HFF-Myc (cell line): ENCODE measurements around the gene CYP27B1.
"Not testable (repeated sequence)": the region's sequence is repeated elsewhere in the genome, so short reads cannot be mapped to it uniquely, and the experiment has no call there.

ENCODE experiments used
- DNase-seq: peaks from one replicate; pipeline ENCODE4 v3.0.0-alpha.2; 2011; ENCODE audit warnings: low read depth; ENCODE audit errors: extremely low read depth
- H3K4me3 ChIP-seq: replicated peaks from 2 replicates; pipeline ENCODE4 v1.5.1; 2011; ENCODE audit warnings: low read depth, mild to moderate bottlenecking, control low read depth, low read length
- TF ChIP-seq, protein P1 (sequence below): IDR thresholded peaks from 2 replicates; pipeline ENCODE4 v1.5.1; 2012; ENCODE audit warnings: mild to moderate bottlenecking, low read depth, low read length, control low read depth; ENCODE audit errors: missing control alignments

The CYP27B1 gene

GRCh38 chr12:57726151-57726883 is 40.6 kb downstream of the CYP27B1 start:
- DNase-seq: peak; percentile 56
- TF ChIP-seq, protein P1, sequence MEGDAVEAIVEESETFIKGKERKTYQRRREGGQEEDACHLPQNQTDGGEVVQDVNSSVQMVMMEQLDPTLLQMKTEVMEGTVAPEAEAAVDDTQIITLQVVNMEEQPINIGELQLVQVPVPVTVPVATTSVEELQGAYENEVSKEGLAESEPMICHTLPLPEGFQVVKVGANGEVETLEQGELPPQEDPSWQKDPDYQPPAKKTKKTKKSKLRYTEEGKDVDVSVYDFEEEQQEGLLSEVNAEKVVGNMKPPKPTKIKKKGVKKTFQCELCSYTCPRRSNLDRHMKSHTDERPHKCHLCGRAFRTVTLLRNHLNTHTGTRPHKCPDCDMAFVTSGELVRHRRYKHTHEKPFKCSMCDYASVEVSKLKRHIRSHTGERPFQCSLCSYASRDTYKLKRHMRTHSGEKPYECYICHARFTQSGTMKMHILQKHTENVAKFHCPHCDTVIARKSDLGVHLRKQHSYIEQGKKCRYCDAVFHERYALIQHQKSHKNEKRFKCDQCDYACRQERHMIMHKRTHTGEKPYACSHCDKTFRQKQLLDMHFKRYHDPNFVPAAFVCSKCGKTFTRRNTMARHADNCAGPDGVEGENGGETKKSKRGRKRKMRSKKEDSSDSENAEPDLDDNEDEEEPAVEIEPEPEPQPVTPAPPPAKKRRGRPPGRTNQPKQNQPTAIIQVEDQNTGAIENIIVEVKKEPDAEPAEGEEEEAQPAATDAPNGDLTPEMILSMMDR: peak; percentile 96
- peak overlapping the region; percentile 76 for H3K4me3 ChIP-seq

DNA sequence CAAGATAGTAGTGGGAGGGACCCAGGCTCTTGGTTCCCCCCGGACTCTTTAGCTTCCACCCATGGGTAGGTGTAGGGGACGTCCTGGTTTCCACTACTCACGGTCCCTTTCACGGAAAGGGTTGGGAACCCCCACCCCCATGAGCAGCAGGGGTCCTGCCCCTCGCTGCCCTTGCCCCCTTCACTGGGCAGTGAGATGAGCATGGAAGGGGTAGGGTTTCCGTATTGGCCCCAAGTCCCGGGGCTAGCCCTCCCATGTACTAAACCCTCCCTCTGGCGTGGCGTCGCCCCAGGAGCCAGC is 41.1 kb downstream of the CYP27B1 start:
- H3K4me3 ChIP-seq: peak overlapping the region; percentile 76
- TF ChIP-seq, protein P1: no peak
- DNase-seq: no peak

GRCh38 chr12:57724936-57725740 is 41.7 kb downstream of the CYP27B1 start:
- no peak for DNase-seq
- H3K4me3 ChIP-seq: no peak overlapping the region
- TF ChIP-seq, protein P1: no peak

DNA sequence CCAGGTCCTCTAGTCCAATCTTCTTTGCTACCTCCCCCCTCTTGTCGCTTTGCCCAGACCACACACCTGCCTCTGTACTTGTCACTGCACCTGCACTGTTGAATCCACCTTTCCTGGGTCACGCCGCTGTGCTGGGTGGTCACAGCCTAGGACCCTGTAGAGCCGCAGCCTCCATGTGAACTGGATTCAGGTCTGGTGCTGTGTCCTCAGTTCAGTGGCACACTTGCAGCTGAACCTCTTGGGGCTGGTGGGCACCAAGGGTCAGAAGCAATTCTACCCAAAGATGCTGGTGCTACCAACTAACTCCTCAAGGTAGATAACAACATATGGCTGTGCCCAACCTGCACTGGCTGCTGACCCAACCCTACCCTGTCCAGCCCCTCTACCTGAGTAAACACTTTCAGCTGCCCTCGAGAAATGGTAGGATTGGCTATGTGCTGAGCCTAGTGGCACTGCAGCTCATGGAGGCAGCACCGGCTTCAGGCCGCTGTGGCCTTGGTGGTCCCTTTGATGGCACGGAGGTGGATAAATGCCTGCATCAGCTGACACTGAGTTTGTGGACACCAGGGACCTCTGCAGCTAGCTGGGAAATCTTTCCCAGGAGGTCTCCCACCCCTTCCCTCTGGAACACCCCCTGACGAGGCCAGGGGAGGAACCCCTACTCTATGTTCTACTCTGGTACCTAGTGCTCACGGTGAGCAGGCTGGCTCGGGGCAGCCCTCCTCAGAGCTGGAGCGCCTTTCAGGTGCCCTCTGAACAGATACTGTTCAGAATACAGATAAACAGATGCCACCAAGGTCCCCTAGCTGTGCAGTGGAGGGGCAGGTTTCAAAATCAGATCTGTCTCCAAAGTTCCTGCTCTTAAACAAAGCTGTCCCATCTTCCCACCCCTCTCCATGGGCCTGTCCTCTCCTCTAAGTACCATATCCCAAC is 42.6 kb downstream of the CYP27B1 start:
- DNase-seq: no peak
- TF ChIP-seq, protein P1: no peak
- no peak overlapping the region for H3K4me3 ChIP-seq

- TF ChIP-seq, protein P1: no peak
- H3K4me3 ChIP-seq: no peak overlapping the region
- DNase-seq: no peak
Measured at GRCh38 chr12:57723630-57723962, 43.3 kb downstream of the CYP27B1 start.

- H3K4me3 ChIP-seq: no peak overlapping the region
- TF ChIP-seq, protein P1: no peak
- no peak for DNase-seq
Measured at GRCh38 chr12:57722716-57723629, 43.9 kb downstream of the CYP27B1 start.

DNA sequence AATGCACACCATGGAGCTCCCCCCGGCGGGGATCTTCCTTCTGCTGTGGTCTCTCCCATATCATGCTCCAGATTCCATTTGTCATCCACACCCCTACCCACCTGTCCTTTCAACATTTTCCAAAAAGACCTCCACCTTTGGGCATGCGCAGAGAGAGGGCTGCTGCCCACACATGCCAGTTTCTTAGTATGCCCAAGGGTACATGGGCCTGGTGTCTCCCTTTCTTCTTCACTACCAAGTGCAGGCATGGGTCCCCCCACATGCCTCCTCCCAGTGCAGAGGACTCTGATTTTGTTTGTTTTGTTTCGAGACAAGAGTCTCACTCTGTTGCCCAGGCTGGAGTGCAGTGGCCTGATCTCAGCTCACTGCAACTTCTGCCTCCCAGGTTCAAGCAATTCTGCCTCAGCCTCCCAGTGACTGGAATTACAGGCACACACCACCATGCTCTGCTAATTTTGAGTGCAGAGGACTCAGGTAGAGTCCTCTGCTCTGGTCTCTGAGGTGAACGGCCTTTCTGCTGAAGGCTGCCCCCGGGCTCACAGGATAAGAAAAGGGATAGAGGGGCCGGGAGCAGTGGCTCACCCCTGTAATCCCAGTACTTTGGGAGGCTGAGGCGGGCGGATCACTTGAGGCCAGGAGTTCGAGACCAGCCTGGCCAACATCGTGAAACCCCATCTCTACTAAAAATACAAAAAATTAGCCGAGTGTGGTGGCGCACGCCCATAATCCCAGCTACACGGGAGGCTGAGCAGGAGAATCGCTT is 44.9 kb downstream of the CYP27B1 start:
- DNase-seq, H3K4me3 ChIP-seq: not testable (repeated sequence)
